ENCODE data around the gene RASA3. TPM values are rescaled to one million over a fixed set of nuclear protein-coding genes. Genes with fewer than 3 reads are reported as not detected.

RASA3 gene
- polyA plus RNA-seq, 1 donor = 19.6 TPM

DNA sequence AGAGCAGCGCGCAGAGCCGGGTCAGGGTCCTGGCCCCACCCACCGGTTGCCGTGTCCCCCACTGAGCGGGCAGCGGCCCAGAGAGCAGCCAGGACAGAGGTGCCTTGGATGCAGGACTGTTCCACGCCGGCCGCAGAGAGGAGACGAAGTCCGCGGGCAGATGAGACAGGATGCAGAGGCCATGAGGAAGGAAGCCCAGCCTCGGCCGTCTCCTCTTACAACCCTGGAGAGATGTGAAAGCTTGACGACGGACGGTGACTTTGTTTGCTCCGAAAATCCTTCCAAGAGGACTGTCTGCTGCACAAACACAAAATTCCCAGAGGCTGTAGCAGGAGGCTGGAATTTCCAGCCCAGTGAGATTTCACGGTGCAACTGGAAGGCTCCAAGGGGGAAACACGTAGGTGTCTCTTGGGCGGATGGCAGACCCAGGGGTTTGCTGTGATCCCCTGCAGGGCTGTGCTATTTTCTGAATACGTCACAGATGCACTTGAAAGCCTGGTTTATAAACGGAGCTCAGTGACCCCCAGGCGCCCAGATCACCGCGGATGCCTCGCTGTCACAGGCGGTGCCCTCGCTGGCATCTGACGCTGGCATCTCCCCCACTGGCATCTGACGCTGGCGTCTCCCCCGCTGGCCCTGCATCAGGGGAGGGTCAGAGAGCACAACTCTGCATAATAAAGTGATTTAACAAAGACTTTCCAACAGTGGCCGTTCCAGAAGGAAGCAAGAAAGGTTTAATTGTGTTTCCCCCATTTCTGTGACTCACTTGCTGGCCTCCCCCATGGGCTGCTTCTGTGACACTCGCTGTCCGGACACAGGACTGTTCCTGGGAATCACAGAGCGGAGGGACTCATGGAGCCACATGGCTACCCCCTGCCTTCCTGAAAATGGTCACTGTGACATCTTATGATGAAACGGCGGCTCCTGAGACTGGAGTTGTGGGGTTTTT lies 96.6 kb downstream of the RASA3 start:
- no peak for DNase-seq (ENCODE audit: low read depth)

DNA sequence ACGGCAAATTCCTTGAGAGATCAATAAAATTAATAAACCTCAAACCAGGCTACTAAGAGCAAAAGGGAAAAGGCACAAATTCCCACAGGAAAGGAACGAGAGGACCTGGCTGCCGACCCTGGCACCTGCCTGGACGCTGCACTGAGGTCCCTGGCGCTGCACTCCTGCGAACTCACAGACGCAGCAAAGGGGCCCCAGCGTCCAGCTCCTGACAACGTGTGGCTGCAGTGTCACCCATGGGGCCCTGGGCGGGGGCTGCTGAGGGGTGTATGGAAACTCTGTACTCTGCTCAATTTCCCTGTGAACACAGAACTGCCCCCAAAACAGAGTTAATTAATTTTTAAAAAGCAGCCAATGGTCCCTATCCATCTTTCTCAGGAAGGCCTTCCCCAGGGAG lies 97.2 kb downstream of the RASA3 start:
- no peak for DNase-seq (ENCODE audit: low read depth)

- no peak for DNase-seq (ENCODE audit: low read depth)
Observed at GRCh38 chr13:114034481-114034891, 97.9 kb downstream of the RASA3 start.

- no peak for DNase-seq (ENCODE audit: low read depth)
Observed at GRCh38 chr13:114033541-114034315, 98.7 kb downstream of the RASA3 start.

GRCh38 chr13:114032126-114032799 lies 100.2 kb downstream of the RASA3 start:
- no peak for DNase-seq (ENCODE audit: low read depth)

GRCh38 chr13:114031631-114032030 lies 100.8 kb downstream of the RASA3 start:
- DNase-seq (ENCODE audit: low read depth) = no peak

DNA sequence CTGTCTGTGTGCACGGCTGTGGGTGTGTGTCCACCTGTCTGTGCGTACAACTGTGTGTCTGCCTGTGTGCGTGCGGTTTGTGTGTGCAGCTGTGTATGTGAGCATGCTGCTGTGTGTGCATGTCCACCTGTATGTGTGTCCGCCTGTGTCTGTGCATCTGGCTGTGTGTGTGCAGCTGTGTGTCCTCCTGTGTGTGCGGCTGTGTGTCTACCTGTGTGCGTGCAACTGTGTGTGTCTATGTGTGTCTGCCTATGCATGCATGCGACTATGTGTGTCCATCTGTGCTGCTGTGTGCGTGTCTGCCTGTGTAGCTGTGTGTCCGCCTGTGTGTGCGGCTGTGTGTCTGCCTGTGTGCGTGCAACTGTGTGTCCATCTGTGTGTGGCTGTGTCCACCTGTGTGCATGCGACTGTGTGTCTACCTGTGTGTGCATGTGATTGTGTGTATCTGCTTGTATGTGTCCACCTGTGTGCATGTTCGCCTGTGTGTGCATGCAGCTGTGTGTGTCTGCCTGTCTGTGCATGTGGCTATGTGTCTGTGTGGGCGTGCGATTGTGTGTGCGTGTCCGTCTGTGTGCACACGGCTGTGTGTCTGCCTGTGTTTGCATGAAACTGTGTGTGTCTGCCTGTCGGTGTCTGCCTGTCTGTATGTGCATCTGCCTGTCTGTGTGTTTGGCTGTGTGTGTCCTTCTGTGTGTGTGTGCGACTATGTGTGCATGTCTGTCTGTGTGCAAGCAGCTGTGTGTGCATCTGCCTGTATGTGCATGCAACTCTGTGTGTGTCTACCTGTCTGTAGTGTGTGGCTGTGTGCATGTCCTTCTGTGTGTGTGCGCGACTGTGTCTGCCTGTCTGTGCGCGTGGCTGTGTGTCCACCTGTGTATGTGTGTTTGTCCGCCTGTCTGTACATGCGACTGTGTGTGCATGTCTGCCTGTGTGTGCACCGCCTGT lies 101.5 kb downstream of the RASA3 start:
- DNase-seq (ENCODE audit: low read depth) = no peak

- no peak for DNase-seq (ENCODE audit: low read depth)
Observed at GRCh38 chr13:114029866-114030625, 102.4 kb downstream of the RASA3 start.

DNA sequence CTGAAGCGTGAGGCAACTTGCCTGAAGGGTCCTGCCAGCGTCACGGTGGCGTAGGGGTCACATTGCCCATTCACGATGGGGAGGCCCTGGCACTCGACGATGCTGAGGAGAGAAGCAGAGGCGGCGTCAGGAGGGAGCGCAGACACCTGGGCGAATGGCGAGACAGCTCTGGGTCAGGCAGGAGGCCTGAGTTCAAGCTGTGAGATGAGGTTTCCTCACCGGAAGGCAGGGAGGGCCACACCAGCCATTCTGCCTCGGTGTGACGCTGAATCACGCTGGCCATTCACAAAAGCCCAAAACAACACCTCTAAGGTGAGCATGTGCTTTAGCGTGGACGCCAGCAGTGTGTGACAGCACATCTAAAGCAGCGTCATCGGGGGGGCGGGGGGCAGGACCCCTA lies 104.6 kb downstream of the RASA3 start:
- DNase-seq (ENCODE audit: low read depth) = no peak

- no peak for DNase-seq (ENCODE audit: low read depth)
Observed at GRCh38 chr13:114027046-114027715, 105.2 kb downstream of the RASA3 start.

- no peak for DNase-seq (ENCODE audit: low read depth)
Observed at GRCh38 chr13:114026481-114026880, 105.9 kb downstream of the RASA3 start.

DNA sequence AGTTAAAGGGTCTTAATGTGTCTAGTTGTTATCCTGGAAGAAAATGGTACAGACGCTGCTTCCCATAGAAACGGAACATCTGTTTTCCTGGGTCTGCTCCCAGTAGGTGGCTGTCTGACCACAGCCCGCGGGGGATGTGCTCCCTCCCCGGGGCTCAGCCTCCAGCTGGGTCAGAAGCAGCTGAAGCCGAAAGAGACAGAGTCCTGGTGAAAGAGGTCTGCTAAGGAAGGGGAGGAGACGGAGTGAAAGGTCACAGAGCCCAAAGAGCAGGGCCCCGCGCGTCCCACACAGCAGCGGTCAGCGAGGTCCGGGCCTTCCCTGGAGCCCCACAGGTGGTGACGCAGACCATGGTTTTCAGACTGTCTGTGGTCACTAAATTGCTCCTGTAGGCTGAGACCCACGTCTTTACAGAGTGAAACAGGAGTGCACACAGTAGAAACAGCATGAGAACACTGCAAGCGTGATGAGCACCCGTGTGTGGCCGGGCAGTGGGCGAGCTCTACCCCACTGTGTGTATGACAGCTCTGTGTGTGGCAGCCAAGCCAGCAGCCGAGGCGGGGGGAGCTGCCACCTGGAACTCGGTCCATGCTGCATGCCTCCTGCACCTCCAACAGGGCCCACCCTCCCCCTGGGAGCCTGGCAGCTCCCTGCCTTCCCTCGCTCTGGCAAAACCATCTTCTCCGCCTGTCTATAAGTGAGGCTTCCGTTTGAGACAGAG lies 106.5 kb downstream of the RASA3 start:
- DNase-seq (ENCODE audit: low read depth) = no peak

- no peak for DNase-seq (ENCODE audit: low read depth)
Observed at GRCh38 chr13:114025405-114025713, 107.1 kb downstream of the RASA3 start.

DNA sequence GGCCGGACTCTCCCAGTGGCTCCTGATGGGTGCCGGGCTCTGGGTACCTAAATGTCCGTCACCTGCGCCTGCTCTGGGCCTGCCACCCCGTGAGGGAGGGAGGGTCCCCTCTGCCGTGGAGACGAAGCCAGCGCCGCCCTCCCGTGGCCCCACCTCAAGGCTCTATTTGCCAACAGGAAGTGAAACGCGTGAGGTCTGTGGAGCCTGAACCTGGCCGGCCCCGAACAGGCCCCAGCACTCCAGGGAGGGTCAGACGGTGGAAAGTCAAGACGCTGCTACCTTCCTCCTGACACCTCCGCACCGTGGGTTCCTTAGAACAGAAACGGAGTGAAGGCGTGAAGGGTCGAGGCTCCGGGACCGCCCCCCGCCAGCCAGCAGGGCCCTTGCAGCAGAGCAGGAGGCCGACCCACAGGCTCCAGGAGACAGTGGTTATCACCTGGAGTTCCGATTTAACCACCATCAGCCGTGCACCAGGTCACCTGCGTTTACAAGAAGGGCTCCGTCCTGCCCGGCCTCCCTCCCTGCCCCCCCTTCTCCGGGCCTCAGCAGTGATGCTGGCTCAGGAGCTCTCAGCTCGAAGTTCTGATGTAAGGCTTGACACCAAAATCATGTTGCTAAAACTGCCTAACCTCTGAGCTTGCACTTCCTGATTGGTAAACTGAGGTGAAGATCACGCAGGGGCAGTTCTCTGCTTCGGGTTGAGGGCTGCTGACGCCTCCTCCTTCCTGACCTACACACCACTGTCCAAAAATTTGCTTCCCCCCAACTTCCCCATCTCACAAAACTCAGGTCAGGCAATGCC lies 107.6 kb downstream of the RASA3 start:
- no peak for DNase-seq (ENCODE audit: low read depth)

GRCh38 chr13:114023716-114024602 lies 108.5 kb downstream of the RASA3 start:
- no peak for DNase-seq (ENCODE audit: low read depth)

- no peak for DNase-seq (ENCODE audit: low read depth)
Observed at GRCh38 chr13:114022876-114023275, 109.5 kb downstream of the RASA3 start.

GRCh38 chr13:114022309-114022669 lies 110.1 kb downstream of the RASA3 start:
- no peak for DNase-seq (ENCODE audit: low read depth)

All from forelimb muscle (tissue), 1 donor.